HG02588 (cell line): Measurements from ENCODE around the gene DDI1.

ENCODE experiments used
- ATAC-seq: cut with Tn5 transposase; IDR thresholded peaks from one replicate; pipeline ENCODE4 v1.9.1; 2021; ENCODE audit warnings: mild to moderate bottlenecking, moderate library complexity; ENCODE audit not compliant: unreplicated experiment

Gene DDI1

DNA sequence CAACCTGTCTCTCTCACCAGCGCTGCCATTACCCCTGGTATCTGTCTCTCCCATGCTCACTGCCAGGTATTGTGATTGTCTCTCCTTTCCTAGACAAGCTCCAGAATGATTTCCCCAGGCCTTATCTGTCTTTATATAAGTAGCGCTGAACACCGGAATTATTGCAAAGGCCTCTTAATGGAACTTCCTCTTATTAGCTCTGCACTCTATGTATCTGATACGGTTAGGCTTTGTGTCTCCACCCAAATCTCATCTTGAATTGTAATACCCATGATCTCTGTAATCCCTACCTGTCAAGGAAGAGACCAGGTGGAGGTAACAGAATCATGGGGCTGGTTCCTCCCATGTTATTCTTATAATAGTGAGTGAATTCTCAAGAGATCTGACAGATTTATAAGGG is 39.3 kb downstream of the DDI1 start:
- ATAC-seq = no peak

DNA sequence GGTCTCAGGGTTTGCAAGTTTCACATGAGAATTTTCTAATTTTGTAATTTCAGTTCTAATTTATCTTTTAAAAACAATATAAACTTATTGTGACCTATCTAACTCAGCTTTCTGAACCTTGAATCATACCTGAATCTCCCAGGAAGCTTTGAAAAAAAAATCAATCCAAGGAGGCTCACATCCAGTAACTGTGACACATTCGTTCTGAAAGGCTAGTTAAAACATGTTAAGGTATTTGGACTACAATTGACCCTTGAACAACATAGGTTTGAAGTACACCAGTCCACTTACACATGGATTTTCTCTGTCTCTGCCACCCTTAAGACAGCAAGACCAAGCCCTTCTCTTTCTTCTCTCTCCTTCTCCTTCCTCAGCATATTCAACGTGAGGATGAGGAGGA is 40.0 kb downstream of the DDI1 start:
- ATAC-seq = no peak

DNA sequence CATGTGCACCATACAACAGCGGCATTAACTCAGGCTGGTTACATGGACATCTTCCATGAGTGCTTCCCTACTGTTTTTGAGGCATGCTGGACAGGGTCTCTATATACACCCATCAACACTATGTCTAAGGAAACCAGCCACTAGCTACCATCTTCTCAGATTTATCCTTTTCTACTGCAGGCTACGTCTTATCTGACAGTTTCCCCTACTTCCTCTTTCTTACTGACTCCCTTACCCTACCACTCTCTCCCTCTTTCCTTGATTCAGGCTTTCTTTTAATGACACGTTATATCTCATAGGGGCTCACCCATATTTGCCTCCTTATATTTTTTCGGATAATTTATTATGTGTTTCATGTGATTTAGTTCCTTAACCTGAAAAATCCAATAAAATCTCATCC is 41.8 kb downstream of the DDI1 start:
- no peak for ATAC-seq

DNA sequence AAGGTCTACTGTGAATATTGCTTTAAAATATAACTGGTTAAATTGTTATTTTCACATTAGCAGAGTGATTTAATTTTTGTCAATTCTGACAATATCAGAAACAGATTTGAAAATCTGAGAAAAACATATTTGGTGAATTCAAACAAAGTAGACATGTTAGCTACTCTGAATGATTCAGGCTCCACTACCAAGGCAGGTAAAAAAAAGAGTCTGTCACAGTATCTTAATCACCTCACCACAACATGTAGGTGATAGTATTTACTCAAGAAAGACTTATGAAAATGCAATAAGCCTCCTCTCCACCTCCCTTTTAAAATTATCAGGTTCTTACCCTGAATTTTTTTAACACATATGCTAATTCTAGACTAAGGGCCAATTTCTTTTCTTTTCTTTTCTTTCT is 42.6 kb downstream of the DDI1 start:
- ATAC-seq = no peak

DNA sequence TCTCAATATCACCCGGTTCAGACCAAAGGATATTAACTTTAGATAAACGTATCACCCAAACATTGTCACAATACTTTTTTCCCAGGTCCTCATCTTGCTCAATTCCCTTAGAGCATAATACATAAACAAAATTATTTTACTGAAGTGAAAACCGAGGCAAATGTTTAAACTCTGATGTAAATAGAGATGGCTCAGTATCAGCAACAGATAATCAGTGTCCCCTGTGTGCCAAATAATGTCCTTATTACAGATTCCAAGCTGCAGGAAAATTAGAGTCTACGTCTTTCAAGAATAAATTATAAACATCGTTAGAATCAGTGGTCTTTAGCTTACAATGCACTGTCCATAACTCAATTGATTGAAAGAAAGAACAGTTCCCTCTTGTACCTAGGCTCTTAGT is 50.2 kb downstream of the DDI1 start:
- ATAC-seq = no peak
